ENCODE results near the gene SH3BP5. TPM values are rescaled to one million over a fixed set of nuclear protein-coding genes. Genes with fewer than 3 reads are reported as not detected.

The SH3BP5 gene
- total and polyA plus RNA-seq, 2 donors (not counting 1 experiment from before 2014, with no cell fraction given): 76.6 to 92.3 TPM

DNA sequence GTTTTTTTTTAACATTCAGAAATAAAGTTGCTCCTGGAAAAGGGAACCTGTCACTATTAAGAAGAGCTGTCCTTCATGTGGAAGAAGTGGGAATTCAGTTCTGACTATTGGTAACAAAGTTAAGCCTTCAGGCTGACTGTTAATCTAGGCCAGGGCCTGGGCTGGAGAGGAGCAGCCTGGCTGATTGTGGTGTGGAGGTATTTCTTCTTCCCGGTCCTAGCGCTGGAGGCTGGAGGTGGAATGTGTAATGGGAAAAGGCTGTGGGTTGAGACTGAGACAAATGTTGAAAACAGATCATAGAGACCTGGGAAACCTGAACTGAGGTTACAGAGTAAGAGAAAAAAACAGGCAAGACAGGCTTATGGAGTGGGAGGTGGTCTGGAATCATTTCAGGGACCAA is 23.8 kb upstream of the SH3BP5 start:
- no peak for TF ChIP-seq EZH2 (IDR thresholded peaks at IDR 0.05; ENCODE audit: borderline replicate concordance, insufficient read depth, low read depth, low read length, poor library complexity, severe bottlenecking)
- TF ChIP-seq, protein P1, sequence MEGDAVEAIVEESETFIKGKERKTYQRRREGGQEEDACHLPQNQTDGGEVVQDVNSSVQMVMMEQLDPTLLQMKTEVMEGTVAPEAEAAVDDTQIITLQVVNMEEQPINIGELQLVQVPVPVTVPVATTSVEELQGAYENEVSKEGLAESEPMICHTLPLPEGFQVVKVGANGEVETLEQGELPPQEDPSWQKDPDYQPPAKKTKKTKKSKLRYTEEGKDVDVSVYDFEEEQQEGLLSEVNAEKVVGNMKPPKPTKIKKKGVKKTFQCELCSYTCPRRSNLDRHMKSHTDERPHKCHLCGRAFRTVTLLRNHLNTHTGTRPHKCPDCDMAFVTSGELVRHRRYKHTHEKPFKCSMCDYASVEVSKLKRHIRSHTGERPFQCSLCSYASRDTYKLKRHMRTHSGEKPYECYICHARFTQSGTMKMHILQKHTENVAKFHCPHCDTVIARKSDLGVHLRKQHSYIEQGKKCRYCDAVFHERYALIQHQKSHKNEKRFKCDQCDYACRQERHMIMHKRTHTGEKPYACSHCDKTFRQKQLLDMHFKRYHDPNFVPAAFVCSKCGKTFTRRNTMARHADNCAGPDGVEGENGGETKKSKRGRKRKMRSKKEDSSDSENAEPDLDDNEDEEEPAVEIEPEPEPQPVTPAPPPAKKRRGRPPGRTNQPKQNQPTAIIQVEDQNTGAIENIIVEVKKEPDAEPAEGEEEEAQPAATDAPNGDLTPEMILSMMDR (IDR thresholded peaks at IDR 0.05): no peak
- 100% methylated on average over 2 of the region's 2 CpGs for WGBS (ENCODE audit: insufficient coverage)

DNA sequence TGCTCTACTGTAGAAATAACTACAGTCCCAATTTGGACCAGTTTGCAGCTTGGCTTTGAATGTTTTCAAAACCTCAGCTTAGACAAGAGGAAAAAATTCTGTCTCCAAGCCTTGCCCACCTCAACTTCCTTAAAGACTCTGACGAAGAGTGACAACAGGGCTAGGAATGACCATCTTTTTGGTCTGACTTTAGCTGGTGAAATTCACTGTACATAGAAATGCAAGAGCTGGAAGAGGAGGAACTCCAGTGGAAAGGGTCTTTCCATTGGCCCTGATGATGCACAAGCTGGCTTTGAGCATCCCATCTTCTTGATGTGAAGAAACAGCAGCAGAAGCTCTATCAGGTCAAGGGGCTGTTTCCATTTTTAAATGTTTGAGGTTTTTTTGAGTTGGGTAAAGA is 22.7 kb upstream of the SH3BP5 start:
- Histone ChIP-seq H4K20me1 (ENCODE audit: control insufficient read depth, insufficient read depth, low read length, poor library complexity, severe bottlenecking) (no peaks in the 10 kb centered on the region), H3K4me1 (ENCODE audit: control insufficient read depth in 2 of 2, insufficient read depth in 2 of 2, low read length in 2 of 2) (peaks cover 37 to 50% of the 10 kb centered on the region in 2 donors), H3K79me2 (ENCODE audit: control insufficient read depth, insufficient read depth, low read length) (no peaks in the 10 kb centered on the region), H3K9ac (ENCODE audit: low read length) (no peak overlapping the region), H2AFZ (ENCODE audit: insufficient read depth, low read depth, low read length, poor library complexity, severe bottlenecking) (peak overlapping the region; percentile 30), H3K4me2 (replicated peaks; ENCODE audit: low read depth, low read length, poor library complexity, severe bottlenecking) (no peak overlapping the region), H3K4me3 (ENCODE audit: control extremely low read depth in 1 of 5, extremely low read depth in 1 of 5, insufficient read depth in 1 of 5, low read depth in 2 of 5, low read length in 4 of 5) (no peak overlapping the region), H3K36me3 (replicated peaks in 1 of 2; ENCODE audit: control extremely low read depth in 1 of 2, control insufficient read depth in 1 of 2, extremely low read depth in 1 of 2, insufficient read depth in 2 of 2, low read length in 1 of 2) (no peaks in the 10 kb centered on the region), H3K27ac (ENCODE audit: low read length in 2 of 2) (peak overlapping the region in 1 of 2 donors; percentile 81), H3K27me3 (replicated peaks in 1 of 4; ENCODE audit: control extremely low read depth in 1 of 4, control insufficient read depth in 3 of 4, insufficient read depth in 4 of 4, low read length in 3 of 4) (no peaks in the 10 kb centered on the region), H3K9me3 (ENCODE audit: control extremely low read depth in 1 of 3, control insufficient read depth in 2 of 3, insufficient read depth in 1 of 3, low read length in 2 of 3) (peaks cover 0 to 18% (median 12%) of the 10 kb centered on the region in 3 donors)
- intact Hi-C loops (cut with micrococcal nuclease): no loop called here
- ATAC-seq (ENCODE audit: low read depth): no peak
- CTCF ChIA-PET: interaction anchor here (0.6 to 2.6 kb wide), 8 partner anchors 9 to 87 kb away, joined by 3 to 12 read pairs (median 4); no protein-coding TSS in a partner anchor
- Mint-ChIP-seq H3K27me3 (no peaks in the 10 kb centered on the region), H3K9me3 (ENCODE audit: insufficient read depth) (peaks cover 4% of the 10 kb centered on the region), H3K4me1 (peaks cover 44% of the 10 kb centered on the region), H3K27ac (peak overlapping the region; percentile 71), H3K4me3 (no peak overlapping the region)
- POLR2A ChIA-PET: interaction anchor here (0.8 to 1.3 kb wide), 2 partner anchors 9 to 12 kb away, joined by 3 to 8 read pairs; no protein-coding TSS in a partner anchor
- WGBS (ENCODE audit: insufficient coverage): no CpG with 5 or more reads among the region's 1 CpG
- TF ChIP-seq, protein P1 (IDR thresholded peaks at IDR 0.05): no peak
- no peak for TF ChIP-seq EZH2 (IDR thresholded peaks at IDR 0.05; ENCODE audit: borderline replicate concordance, insufficient read depth, low read depth, low read length, poor library complexity, severe bottlenecking)
- DNase-seq: no peak

More for the DNA sequence above, 23.8 kb upstream of the SH3BP5 start:
- H3K4me2 ChIP-seq (replicated peaks; ENCODE audit: low read depth, low read length, poor library complexity, severe bottlenecking): peak overlapping the region; percentile 62
- no peaks in the 10 kb centered on the region for H3K27me3 Mint-ChIP-seq
- no peaks in the 10 kb centered on the region for H4K20me1 ChIP-seq (ENCODE audit: control insufficient read depth, insufficient read depth, low read length, poor library complexity, severe bottlenecking)
- H3K36me3 ChIP-seq (replicated peaks in 1 of 2; ENCODE audit: control extremely low read depth in 1 of 2, control insufficient read depth in 1 of 2, extremely low read depth in 1 of 2, insufficient read depth in 2 of 2, low read length in 1 of 2): no peaks in the 10 kb centered on the region
- no peak for DNase-seq
- H3K27ac Mint-ChIP-seq: peak overlapping the region; percentile 94
- H3K27me3 ChIP-seq (replicated peaks in 1 of 4; ENCODE audit: control extremely low read depth in 1 of 4, control insufficient read depth in 3 of 4, insufficient read depth in 4 of 4, low read length in 3 of 4): no peaks in the 10 kb centered on the region
- H2AFZ ChIP-seq (ENCODE audit: insufficient read depth, low read depth, low read length, poor library complexity, severe bottlenecking): peak overlapping the region; percentile 20
- ChIA-PET POLR2A (no interaction called here), CTCF (interaction anchor here (1.0 to 2.6 kb wide), 5 partner anchors 11 to 90 kb away, joined by 3 to 12 read pairs (median 9); no protein-coding TSS in a partner anchor)
- intact Hi-C loops (cut with micrococcal nuclease): loop anchor here (1.0 kb wide), 1 partner anchor 8 kb away; no protein-coding TSS in a partner anchor
- no peak for ATAC-seq (ENCODE audit: low read depth)
- H3K4me3 ChIP-seq (ENCODE audit: control extremely low read depth in 1 of 5, extremely low read depth in 1 of 5, insufficient read depth in 1 of 5, low read depth in 2 of 5, low read length in 4 of 5): peak overlapping the region in 1 of 5 experiments; percentile 27
- H3K79me2 ChIP-seq (ENCODE audit: control insufficient read depth, insufficient read depth, low read length): no peaks in the 10 kb centered on the region
- H3K9me3 Mint-ChIP-seq (ENCODE audit: insufficient read depth): peaks cover 4% of the 10 kb centered on the region
- H3K4me3 Mint-ChIP-seq: peak overlapping the region; percentile 79
- H3K27ac ChIP-seq (ENCODE audit: low read length in 2 of 2): peak overlapping the region; percentile 48 to 81
- H3K9ac ChIP-seq (ENCODE audit: low read length): peak overlapping the region; percentile 21
- H3K4me1 Mint-ChIP-seq: peaks cover 52% of the 10 kb centered on the region
- H3K4me1 ChIP-seq (ENCODE audit: control insufficient read depth in 2 of 2, insufficient read depth in 2 of 2, low read length in 2 of 2): peaks cover 48 to 61% of the 10 kb centered on the region in 2 donors
- peaks cover 0 to 12% (median 10%) of the 10 kb centered on the region in 3 donors for H3K9me3 ChIP-seq (ENCODE audit: control extremely low read depth in 1 of 3, control insufficient read depth in 2 of 3, insufficient read depth in 1 of 3, low read length in 2 of 3)

Measured in B cell (primary cell).